GM12873 (cell line): Measurements from ENCODE around the gene SRD5A1.

Source experiments
- TF ChIP-seq, protein P1 (sequence below): IDR thresholded peaks from 2 replicates; pipeline ENCODE4 v1.5.1; 2012; ENCODE audit warnings: low read depth, mild to moderate bottlenecking, moderate library complexity, low read length, control low read depth; ENCODE audit not compliant: insufficient read depth; ENCODE audit errors: missing control alignments

SRD5A1 gene

GRCh38 chr5:6649186-6649585, 15.9 kb downstream of the SRD5A1 start:
- TF ChIP-seq, protein P1, sequence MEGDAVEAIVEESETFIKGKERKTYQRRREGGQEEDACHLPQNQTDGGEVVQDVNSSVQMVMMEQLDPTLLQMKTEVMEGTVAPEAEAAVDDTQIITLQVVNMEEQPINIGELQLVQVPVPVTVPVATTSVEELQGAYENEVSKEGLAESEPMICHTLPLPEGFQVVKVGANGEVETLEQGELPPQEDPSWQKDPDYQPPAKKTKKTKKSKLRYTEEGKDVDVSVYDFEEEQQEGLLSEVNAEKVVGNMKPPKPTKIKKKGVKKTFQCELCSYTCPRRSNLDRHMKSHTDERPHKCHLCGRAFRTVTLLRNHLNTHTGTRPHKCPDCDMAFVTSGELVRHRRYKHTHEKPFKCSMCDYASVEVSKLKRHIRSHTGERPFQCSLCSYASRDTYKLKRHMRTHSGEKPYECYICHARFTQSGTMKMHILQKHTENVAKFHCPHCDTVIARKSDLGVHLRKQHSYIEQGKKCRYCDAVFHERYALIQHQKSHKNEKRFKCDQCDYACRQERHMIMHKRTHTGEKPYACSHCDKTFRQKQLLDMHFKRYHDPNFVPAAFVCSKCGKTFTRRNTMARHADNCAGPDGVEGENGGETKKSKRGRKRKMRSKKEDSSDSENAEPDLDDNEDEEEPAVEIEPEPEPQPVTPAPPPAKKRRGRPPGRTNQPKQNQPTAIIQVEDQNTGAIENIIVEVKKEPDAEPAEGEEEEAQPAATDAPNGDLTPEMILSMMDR: no peak

GRCh38 chr5:6649681-6650080, 16.4 kb downstream of the SRD5A1 start:
- TF ChIP-seq, protein P1: no peak

- TF ChIP-seq, protein P1: no peak
These were observed 18.8 kb downstream of the SRD5A1 start for GRCh38 chr5:6652025-6652424.

GRCh38 chr5:6655432-6655831, 22.2 kb downstream of the SRD5A1 start:
- TF ChIP-seq, protein P1: no peak

DNA sequence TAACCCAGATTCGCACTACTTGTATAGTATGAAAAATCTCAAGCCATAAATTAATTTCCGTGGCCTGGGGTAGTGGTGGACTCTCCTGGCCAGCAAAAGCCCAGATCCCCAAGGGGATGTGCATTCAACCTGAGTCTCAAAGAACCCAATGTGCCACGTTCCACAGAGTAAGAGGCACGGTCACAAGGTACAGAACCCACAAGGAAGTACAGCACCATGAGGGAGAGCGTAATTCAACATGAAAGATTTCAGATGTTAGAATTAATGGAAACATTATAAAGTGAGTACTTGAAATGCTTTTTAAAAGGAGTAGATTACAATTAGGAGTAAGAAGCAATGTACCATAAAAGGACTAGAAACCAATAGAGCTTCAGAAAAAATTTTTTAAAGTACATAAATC, 23.4 kb downstream of the SRD5A1 start:
- TF ChIP-seq, protein P1: no peak

DNA sequence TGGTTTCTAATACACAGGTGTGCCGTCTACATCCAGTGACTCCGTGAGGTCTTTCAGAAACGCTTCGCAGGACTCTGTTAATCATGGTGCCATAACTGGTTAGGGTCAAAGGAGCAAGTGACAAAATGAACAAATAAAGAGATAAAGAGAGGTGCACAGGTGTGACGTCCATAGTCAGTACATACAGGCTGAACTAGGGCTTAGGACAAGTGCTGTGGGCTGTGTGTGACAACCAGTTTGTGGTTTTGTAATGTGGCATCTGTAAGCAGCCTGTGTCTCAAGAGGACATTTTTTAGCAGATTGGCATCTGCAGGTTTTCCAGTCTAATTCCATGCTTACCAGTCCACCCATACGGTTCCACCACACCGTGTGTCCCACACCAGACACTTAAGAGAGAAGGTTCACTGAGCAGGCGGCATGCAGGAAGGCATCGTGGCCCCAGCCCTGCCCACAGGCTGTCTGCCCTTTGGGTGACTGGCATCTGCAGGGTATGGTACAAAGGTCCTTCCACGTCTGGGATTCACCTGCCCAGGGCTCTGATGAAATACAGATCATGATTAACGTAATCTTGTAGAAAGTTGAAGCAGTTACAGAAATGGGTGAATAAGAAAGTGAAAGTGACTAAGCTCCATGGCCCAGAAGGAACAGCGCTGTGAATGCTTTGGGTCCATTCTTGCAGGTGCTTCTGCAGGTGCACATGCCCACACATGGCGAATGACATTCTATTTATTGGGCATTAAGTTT, 26.9 kb downstream of the SRD5A1 start:
- TF ChIP-seq, protein P1: no peak

DNA sequence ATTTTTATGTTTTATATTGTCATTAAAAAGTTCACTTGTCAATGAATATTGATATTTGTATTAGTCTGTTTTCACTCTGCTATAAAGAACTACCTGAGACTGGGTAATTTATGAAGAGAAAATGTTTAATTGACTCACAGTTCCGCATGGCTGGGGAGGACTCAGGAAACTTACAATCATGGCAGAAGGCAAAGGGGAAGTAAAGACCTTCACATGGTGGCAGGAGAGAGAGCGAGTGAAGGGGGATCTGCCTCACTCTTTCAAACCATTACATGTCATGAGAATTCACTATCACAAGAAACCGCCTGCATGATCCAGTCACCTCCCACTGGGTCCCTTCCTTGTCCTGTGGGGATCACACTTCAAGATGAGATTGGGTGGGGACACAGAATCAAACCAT, 27.4 kb downstream of the SRD5A1 start:
- TF ChIP-seq, protein P1: no peak
